HepG2 (cell line): ENCODE measurements around the gene ZNF586. TPM values are rescaled to one million over a fixed set of nuclear protein-coding genes. Genes with fewer than 3 reads are reported as not detected.

Experiments used
- ATAC-seq: fragments of 200-7000 bp; cut with Tn5 transposase; 3 replicates; pipeline ENCODE4 v1.9.1; 2020; ENCODE audit warnings: mild to moderate bottlenecking, moderate library complexity
- BruUV-seq: library from RNA; stranded (reverse); fragments of 400-500 nt; replicated peaks from 2 replicates; lab custom pipeline; 2021; lab: Mats Ljungman, UMichigan
- CTCF ChIA-PET: fragments of 300-600 bp; formaldehyde crosslinking; extraction: SDS; loops from one replicate; lab custom pipeline; 2021; ENCODE audit warnings: low total read pairs, inconsistent platforms, low intra/inter-chr PET ratio; lab: Yijun Ruan, JAX
- POLR2A ChIA-PET: fragments of 350-600 bp; sonication (Branson Sonifier 250); formaldehyde crosslinking; loops from one replicate; lab custom pipeline; 2020; ENCODE audit warnings: antibody characterized with exemption, inconsistent platforms; lab: Yijun Ruan, JAX
- DNase-seq: peaks from one replicate; pipeline ENCODE4 v3.0.0-alpha.2; 2015; ENCODE audit warnings: low spot score
- FAIRE-seq: peaks from 3 replicates; lab custom pipeline; 2011; peaks lifted over from hg19 to GRCh38; lab: Jason Lieb, UNC
- H2AFZ ChIP-seq: one replicate; pipeline ENCODE4 v1.6.1; 2011; ENCODE audit warnings: low read length, inconsistent platforms
- H3K27ac ChIP-seq: fragments of 300-600 bp; 3 replicates; pipeline ENCODE4 v1.8.0; 2011; ENCODE audit warnings: mixed run types, mild to moderate bottlenecking, mixed read lengths, low read length, inconsistent platforms; ENCODE audit not compliant: insufficient read depth; ENCODE audit errors: extremely low read length
- H3K27me3 ChIP-seq, 2 experiments: fragments of 200-600 bp in 1 of 2; 2 replicates in 1 of 2; 3 replicates in 1 of 2; pipeline versions ENCODE4 v1.6.0 to v1.8.0; 2011; ENCODE audit warnings: low read length in 2 of 2, mild to moderate bottlenecking in 2 of 2, moderate library complexity in 2 of 2, inconsistent platforms in 1 of 2; ENCODE audit not compliant: insufficient read depth in 2 of 2, control insufficient read depth in 1 of 2
- H3K36me3 ChIP-seq, 2 experiments: fragments of 200-600 bp in 1 of 2; replicated peaks in 1 of 2; 2 replicates in 1 of 2; 3 replicates in 1 of 2; pipeline versions ENCODE4 v1.5.1 to v1.8.0; 2011; ENCODE audit warnings: low read length in 2 of 2, inconsistent platforms in 1 of 2; ENCODE audit not compliant: insufficient read depth in 2 of 2, control insufficient read depth in 1 of 2
- H3K4me1 ChIP-seq: 2 replicates; pipeline ENCODE4 v1.5.1; 2012; ENCODE audit warnings: low read length, inconsistent platforms; ENCODE audit not compliant: insufficient read depth
- H3K4me2 ChIP-seq: 2 replicates; pipeline ENCODE4 v1.6.0; 2011; ENCODE audit warnings: low read depth, low read length, inconsistent platforms
- H3K4me3 ChIP-seq, 3 experiments: fragments of 200-600 bp in 1 of 3; sonication (generic), shearing (Covaris generic) in 1 of 3; replicated peaks in 1 of 3; 2 replicates each; pipeline ENCODE4 v1.5.1; 2011 to 2016; ENCODE audit warnings: low read length in 3 of 3, inconsistent platforms in 2 of 3, low read depth in 2 of 3, mild to moderate bottlenecking in 2 of 3, control low read depth in 1 of 3, mixed read lengths in 1 of 3; ENCODE audit not compliant: insufficient read depth in 1 of 3
- H3K79me2 ChIP-seq: one replicate; pipeline ENCODE4 v1.6.1; 2011; ENCODE audit warnings: low read length, inconsistent platforms; ENCODE audit not compliant: insufficient read depth
- H3K9ac ChIP-seq: 2 replicates; pipeline ENCODE4 v1.6.0; 2011; ENCODE audit warnings: mild to moderate bottlenecking, low read depth, low read length, inconsistent platforms; ENCODE audit not compliant: insufficient read depth
- H3K9me3 ChIP-seq: 2 replicates; pipeline ENCODE4 v1.5.1; 2012; ENCODE audit warnings: mild to moderate bottlenecking, low read length
- H4K20me1 ChIP-seq: 2 replicates; pipeline ENCODE4 v1.6.0; 2011; ENCODE audit warnings: inconsistent platforms, mild to moderate bottlenecking, low read length, moderate library complexity; ENCODE audit not compliant: insufficient read depth
- ETS1 ChIP-seq: sonication (generic); formaldehyde crosslinking; IDR thresholded peaks from 2 replicates; pipeline ENCODE4 v1.4.0; 2020; ENCODE audit warnings: missing genetic modification reagents
- JUN ChIP-seq: sonication (generic); formaldehyde crosslinking; IDR thresholded peaks from 2 replicates; pipeline ENCODE4 v1.4.0; 2020; ENCODE audit warnings: mild to moderate bottlenecking, missing genetic modification reagents
- NFYC ChIP-seq: IDR thresholded peaks from 2 replicates; pipeline ENCODE4 v1.6.1; 2016; ENCODE audit warnings: missing genetic modification reagents, missing compliant biosample characterization
- TBP ChIP-seq: sonication (generic); formaldehyde crosslinking; IDR thresholded peaks from 2 replicates; pipeline ENCODE4 v1.5.0; 2020; ENCODE audit warnings: missing genetic modification reagents
- THRA ChIP-seq: sonication (generic); formaldehyde crosslinking; IDR thresholded peaks from 2 replicates; pipeline ENCODE4 v1.4.0; 2020; ENCODE audit warnings: missing genetic modification reagents, borderline replicate concordance
- ZHX2 ChIP-seq, 2 experiments: sonication (generic) in 1 of 2; formaldehyde crosslinking in 1 of 2; IDR thresholded peaks; 2 replicates each; pipeline versions ENCODE4 v1.6.1 to v1.9.0; 2014 to 2022; ENCODE audit warnings: antibody characterized with exemption in 1 of 2, borderline replicate concordance in 1 of 2, inconsistent platforms in 1 of 2, low read depth in 1 of 2, missing genetic modification reagents in 1 of 2
- ZMYM4 ChIP-seq: sonication (generic); formaldehyde crosslinking; IDR thresholded peaks from 2 replicates; pipeline ENCODE4 v1.8.1; 2023; ENCODE audit warnings: mild to moderate bottlenecking, missing genetic modification reagents
- ZNF12 ChIP-seq: sonication (generic); formaldehyde crosslinking; IDR thresholded peaks from 2 replicates; pipeline ENCODE4 v1.5.0; 2020; ENCODE audit warnings: missing genetic modification reagents
- ZNF282 ChIP-seq: fragments of 450-650 bp; IDR thresholded peaks from 2 replicates; pipeline ENCODE4 v1.6.1; 2018; ENCODE audit not compliant: partially characterized antibody
- ZNF674 ChIP-seq: sonication (generic); formaldehyde crosslinking; IDR thresholded peaks from 2 replicates; pipeline ENCODE4 v1.5.0; 2020; ENCODE audit warnings: low read depth, mild to moderate bottlenecking, missing genetic modification reagents
- ZNF777 ChIP-seq: sonication (generic); formaldehyde crosslinking; IDR thresholded peaks from 2 replicates; pipeline ENCODE4 v1.4.0; 2020; ENCODE audit warnings: missing genetic modification reagents
- WGBS: methylation state at CpG from one replicate; pipeline ENCODE4 v1.1.6; 2017; ENCODE audit warnings: low lambda C conversion rate; 5-methylcytosine and 5-hydroxymethylcytosine counted together
- in situ Hi-C: cut with HindIII; loops from 2 replicates; pipeline ENCODE4 v1.10.0; 2017; ENCODE audit warnings: low pct_unique_long_range_greater_than_20kb; ENCODE audit not compliant: extremely low pct_ligation_motif_present
- intact Hi-C: fragments of 100-400 bp; cut with micrococcal nuclease; formaldehyde crosslinking; loops from one replicate; pipeline ENCODE4 v1.10.0; 2022; ENCODE audit not compliant: unreplicated experiment
- polyA plus RNA-seq, 8 experiments: library from polyadenylated mRNA; depleted of rRNA in 3 of 8; stranded (reverse) in 7 of 8; unstranded in 1 of 8; fragments of >200 nt; fragmentation: Illumina TruSeq in 4 of 8; extraction: Trizol in 4 of 8; gene quantifications; 2 replicates each; pipeline versions ENCODE4 v1.2.1 to v1.2.3, GENCODE V29; 2011 to 2016; ENCODE audit warnings: low read depth in 4 of 8, missing spikeins in 1 of 8, mixed read lengths in 1 of 8; ENCODE audit not compliant: insufficient read depth in 1 of 8
- total RNA-seq, 5 experiments: library from RNA; depleted of rRNA; stranded (reverse); fragments of >200 nt; fragmentation: Illumina TruSeq; extraction: Trizol; gene quantifications; 2 replicates each; pipeline ENCODE4 v1.2.3, GENCODE V29; 2016; ENCODE audit warnings: low read depth in 1 of 5
- TF ChIP-seq, protein P1 (sequence below): sonication (generic); formaldehyde crosslinking; IDR thresholded peaks from 2 replicates; pipeline ENCODE4 v1.4.0; 2020; ENCODE audit warnings: missing genetic modification reagents; ENCODE audit errors: not compliant biosample characterization

ZNF586 gene
- total and polyA plus RNA-seq, 2 of the 13 experiments (the other 11 are each of a cell fraction or from before 2014, with no cell fraction given): 0.50 to 3.4 TPM

GRCh38 chr19:57829316-57829715, 59.8 kb downstream of the ZNF586 start (continued):
- TF ChIP-seq, protein P1, sequence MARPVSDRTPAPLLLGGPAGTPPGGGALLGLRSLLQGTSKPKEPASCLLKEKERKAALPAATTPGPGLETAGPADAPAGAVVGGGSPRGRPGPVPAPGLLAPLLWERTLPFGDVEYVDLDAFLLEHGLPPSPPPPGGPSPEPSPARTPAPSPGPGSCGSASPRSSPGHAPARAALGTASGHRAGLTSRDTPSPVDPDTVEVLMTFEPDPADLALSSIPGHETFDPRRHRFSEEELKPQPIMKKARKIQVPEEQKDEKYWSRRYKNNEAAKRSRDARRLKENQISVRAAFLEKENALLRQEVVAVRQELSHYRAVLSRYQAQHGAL (CRISPR knock-in tag): no peak
- no peak for TF ChIP-seq ZNF12

- Histone ChIP-seq H3K36me3 (peaks cover 2 to 9% of the 10 kb centered on the region in 2 experiments; a peak in 1 of 5 replicates), H3K27ac (peak within 1 kb of the TSS; percentile 66), H3K4me1 (peaks cover 34% of the 10 kb centered on the region), H3K79me2 (peaks cover 51% of the 10 kb centered on the region), H3K9me3 (no peaks in the 10 kb centered on the region), H3K4me2 (peak within 1 kb of the TSS; percentile 48), H3K9ac (no peak within 1 kb of the TSS; the same call in 1 of the 2 replicates), H3K4me3 (no peak within 1 kb of the TSS), H2AFZ (no peak within 1 kb of the TSS), H4K20me1 (peaks cover 3% of the 10 kb centered on the region; the same call in 1 of the 2 replicates), H3K27me3 (no peaks in the 10 kb centered on the region)
- ATAC-seq: peak; percentile 78
- BruUV-seq: no TSS peak
- intact Hi-C loops: no loop called here
- peak; percentile 47 for DNase-seq
- FAIRE-seq: peak; percentile 50
- ChIA-PET POLR2A (interaction anchor here (0.6 to 1.5 kb wide), 3 partner anchors 10 to 83 kb away, joined by 3 to 6 read pairs (median 4); partner anchors contain the start of gene ZNF776), CTCF (no interaction called here)
- in situ Hi-C loops: no loop called here
- 77% methylated on average over 22 of the region's 22 CpGs for WGBS
- TF ChIP-seq ETS1: no peak
- TF ChIP-seq ZNF674: no peak
- no peak for TF ChIP-seq ZNF777 (CRISPR knock-in tag)
- TF ChIP-seq NFYC (CRISPR knock-in tag): peak; percentile 43; the same call in 1 of the 2 replicates
- TF ChIP-seq TBP: no peak
- TF ChIP-seq ZMYM4 (CRISPR knock-in tag): peak; percentile 77
- TF ChIP-seq ZNF282: no peak
- TF ChIP-seq JUN (CRISPR knock-in tag): no peak
- TF ChIP-seq THRA: no peak
- no peak for TF ChIP-seq ZHX2 (IDR thresholded peaks at IDR 0.05; ENCODE audit: low read depth)
- TF ChIP-seq ZHX2 (CRISPR knock-in tag; IDR thresholded peaks at IDR 0.05; ENCODE audit: borderline replicate concordance): no peak
These were observed 60.7 kb downstream of the ZNF586 start, which contains the start of gene ZNF587B for GRCh38 chr19:57830071-57830602. Gene ZNF587B (plus strand): TSS chr19:57830299. CDS start chr19:57830529, 230 bp downstream.
